ENCODE measurements around the gene MYO1C. TPM values are rescaled to one million over a fixed set of nuclear protein-coding genes. Genes with fewer than 3 reads are reported as not detected.
A peak's percentile ranks its signal among the peaks of the same experiment; 100 is the strongest.
"Not testable (repeated sequence)": the region's sequence is repeated elsewhere in the genome, so short reads cannot be mapped to it uniquely, and the experiment has no call there.

MYO1C gene
- total RNA-seq, 4 donors from 2014 or later = 103 to 145 (median 121) TPM

DNA sequence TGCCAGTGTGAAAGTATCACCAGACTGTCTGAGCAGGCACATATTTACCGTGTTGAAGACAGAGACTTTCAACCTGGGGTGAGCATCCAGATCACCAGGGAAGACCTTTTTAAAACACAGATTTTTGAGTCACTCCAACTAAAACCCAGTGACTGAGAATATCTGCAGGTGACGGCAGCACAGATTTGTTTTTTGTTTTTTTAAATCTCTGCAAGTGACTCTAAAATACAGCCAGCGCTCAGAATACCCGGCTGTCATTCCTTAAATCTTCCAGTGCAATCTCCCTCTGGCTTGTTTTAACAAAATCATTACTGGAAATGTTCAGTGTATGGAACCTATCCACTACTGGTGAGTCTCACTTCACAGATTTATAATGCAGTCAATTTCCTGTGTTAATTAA, 43.3 kb upstream of the MYO1C start:
- Histone ChIP-seq H3K4me1 (no peaks in the 10 kb centered on the region), H3K9me3 (no peaks in the 10 kb centered on the region), H3K27ac (no peak overlapping the region), H3K36me3 (peaks cover 60 to 86% of the 10 kb centered on the region in 2 donors), H3K4me3 (replicated peaks in 1 of 3) (no peak overlapping the region), H3K27me3 (no peaks in the 10 kb centered on the region)
- 93 to 96% methylated on average over 4 of the region's 4 CpGs for WGBS, 2 donors
- DNase-seq = no peak
- intact Hi-C loops (cut with DNase I) = no loop called here
- TF ChIP-seq POLR2A (IDR thresholded peaks at IDR 0.05) = no peak
- TF ChIP-seq, protein P1, sequence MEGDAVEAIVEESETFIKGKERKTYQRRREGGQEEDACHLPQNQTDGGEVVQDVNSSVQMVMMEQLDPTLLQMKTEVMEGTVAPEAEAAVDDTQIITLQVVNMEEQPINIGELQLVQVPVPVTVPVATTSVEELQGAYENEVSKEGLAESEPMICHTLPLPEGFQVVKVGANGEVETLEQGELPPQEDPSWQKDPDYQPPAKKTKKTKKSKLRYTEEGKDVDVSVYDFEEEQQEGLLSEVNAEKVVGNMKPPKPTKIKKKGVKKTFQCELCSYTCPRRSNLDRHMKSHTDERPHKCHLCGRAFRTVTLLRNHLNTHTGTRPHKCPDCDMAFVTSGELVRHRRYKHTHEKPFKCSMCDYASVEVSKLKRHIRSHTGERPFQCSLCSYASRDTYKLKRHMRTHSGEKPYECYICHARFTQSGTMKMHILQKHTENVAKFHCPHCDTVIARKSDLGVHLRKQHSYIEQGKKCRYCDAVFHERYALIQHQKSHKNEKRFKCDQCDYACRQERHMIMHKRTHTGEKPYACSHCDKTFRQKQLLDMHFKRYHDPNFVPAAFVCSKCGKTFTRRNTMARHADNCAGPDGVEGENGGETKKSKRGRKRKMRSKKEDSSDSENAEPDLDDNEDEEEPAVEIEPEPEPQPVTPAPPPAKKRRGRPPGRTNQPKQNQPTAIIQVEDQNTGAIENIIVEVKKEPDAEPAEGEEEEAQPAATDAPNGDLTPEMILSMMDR (IDR thresholded peaks at IDR 0.05) = no peak

DNA sequence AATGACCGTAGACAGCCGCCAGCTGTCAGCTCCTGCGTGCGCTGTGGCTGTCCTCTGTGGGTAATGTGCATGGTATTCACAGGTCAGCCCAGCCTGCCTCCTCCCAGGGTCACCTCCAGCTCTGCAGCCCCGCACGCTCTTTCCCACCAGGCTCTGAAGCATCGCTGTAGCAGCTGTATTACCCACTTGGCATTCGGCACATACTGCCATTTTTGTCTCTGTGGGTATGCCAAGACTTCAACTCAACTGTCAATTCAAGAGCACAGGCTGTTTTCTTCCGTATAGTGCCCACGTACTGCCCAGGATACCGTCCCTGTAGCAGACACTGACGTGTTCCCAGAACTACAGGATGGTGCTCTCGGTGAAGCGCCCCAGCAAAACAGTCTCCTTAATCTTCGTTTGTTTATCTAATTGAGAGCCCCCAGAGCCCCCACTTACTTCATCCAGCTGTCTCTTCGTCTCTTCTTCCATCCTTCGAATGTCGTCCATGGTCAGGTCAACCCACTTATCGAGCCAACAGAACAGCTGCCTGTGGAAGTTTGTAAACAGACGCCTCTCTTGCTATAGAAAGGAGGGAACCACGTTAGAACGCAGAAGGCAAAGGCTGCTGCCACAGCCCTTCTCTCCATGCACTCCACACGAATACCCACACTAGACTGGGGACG, 41.3 kb upstream of the MYO1C start:
- H3K36me3 ChIP-seq = peaks cover 45 to 73% of the 10 kb centered on the region in 2 donors
- no peaks in the 10 kb centered on the region for H3K9me3 ChIP-seq
- TF ChIP-seq POLR2A (IDR thresholded peaks at IDR 0.05) = no peak
- TF ChIP-seq, protein P1 (IDR thresholded peaks at IDR 0.05) = no peak
- H3K4me3 ChIP-seq (replicated peaks in 1 of 3) = no peak overlapping the region
- peaks cover 6 to 8% of the 10 kb centered on the region in 2 donors for H3K4me1 ChIP-seq
- no peak for DNase-seq
- intact Hi-C loops (cut with DNase I) = no loop called here
- no peak overlapping the region for H3K27ac ChIP-seq
- H3K27me3 ChIP-seq = no peaks in the 10 kb centered on the region
- 94 to 96% methylated on average over 24 of the region's 24 CpGs for WGBS, 2 donors

DNA sequence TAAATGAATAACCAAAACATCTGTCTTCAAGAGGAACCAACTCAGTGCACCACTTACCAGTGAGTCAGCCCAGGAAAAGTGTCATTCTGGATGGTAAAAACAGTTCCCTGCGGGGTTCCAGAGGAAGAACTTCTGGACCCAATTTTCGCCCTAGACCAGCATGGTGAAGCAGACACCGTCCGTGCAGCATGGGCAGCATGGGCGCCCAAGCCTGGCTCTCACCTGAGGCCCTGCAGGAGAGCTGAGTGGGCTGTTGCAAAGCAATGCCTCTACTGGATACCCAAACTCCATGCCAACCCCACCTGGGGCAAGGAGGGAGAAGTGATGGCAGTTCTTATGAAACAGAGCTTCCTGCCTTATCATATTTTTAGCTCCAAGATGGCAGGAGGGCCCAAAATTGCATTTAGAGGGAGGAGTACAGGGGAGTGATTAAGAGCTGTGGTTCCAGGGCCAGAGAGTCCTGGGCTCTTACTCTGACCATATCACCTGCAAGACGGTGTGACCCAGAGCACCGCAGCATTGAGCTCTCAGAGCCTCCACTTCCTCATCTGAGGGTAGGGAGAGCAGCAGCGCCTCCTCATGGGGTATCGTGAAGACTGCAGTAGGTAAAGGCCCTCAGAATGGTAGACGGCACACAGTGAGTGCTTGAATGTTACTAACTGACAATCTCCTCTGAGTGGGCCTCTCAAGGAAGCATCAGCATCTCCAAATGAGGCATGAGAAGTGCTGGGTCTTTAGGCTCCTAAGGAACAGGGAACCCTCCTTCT, 40.5 kb upstream of the MYO1C start:
- WGBS, 2 donors = 88 to 89% methylated on average over 10 of the region's 10 CpGs
- Histone ChIP-seq H3K27ac (no peak overlapping the region), H3K27me3 (no peaks in the 10 kb centered on the region), H3K36me3 (peaks cover 37 to 66% of the 10 kb centered on the region in 2 donors), H3K4me3 (replicated peaks in 1 of 3) (no peak overlapping the region), H3K4me1 (peaks cover 6 to 8% of the 10 kb centered on the region in 2 donors), H3K9me3 (no peaks in the 10 kb centered on the region)
- no peak for DNase-seq
- intact Hi-C loops (cut with DNase I) = no loop called here
- TF ChIP-seq, protein P1 (IDR thresholded peaks at IDR 0.05) = peak in 1 of 6 experiments; percentile 4
- no peak for TF ChIP-seq POLR2A (IDR thresholded peaks at IDR 0.05)

DNA sequence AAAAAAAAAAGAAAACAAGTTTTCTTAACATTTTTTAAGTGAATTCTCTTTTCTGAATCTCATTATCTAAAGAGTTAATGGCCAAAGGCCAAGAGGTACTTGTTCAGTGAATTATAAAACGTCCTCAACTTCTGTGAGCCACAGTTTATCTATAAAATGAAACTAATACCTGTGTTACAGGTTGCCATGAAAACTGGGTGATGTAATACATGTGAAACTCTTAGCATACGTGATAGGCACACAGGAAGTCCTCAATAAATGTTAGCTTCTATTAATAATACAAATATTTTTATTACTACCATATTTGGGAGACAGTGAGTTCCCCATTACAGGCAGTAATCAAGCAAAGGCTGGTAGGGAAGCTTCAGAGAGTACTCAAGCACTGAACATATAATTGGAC, 37.4 kb upstream of the MYO1C start:
- Histone ChIP-seq H3K4me1 (peaks cover 6 to 8% of the 10 kb centered on the region in 2 donors), H3K9me3 (no peaks in the 10 kb centered on the region), H3K27me3 (no peaks in the 10 kb centered on the region), H3K4me3 (replicated peaks in 1 of 3) (no peak overlapping the region), H3K36me3 (peaks cover 30 to 47% of the 10 kb centered on the region in 2 donors), H3K27ac (peak overlapping the region; percentile 4 to 50 (median 45))
- no peak for DNase-seq
- WGBS, 2 donors = 27 to 30% methylated on average over 2 of the region's 2 CpGs
- intact Hi-C loops (cut with DNase I) = no loop called here
- TF ChIP-seq, protein P1 (IDR thresholded peaks at IDR 0.05) = no peak
- no peak for TF ChIP-seq POLR2A (IDR thresholded peaks at IDR 0.05)

DNA sequence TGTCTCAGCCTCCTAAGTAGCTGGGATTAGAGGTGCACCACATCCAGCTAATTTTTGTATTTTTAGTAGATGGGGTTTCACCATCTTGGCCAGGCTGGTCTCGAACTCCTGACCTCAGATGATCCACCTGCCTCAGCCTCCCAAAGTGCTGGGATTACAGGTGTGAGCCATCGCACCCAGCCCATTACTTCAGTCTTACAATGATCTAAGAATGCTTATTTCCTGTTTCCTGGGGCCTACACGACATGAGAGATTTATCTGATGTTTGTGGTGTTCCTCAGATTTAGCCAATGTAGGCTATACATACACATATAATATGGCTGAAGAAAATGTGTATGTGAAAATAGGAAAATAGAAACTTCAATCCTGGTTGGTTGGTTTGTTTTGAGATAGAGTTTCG, 34.4 kb upstream of the MYO1C start:
- WGBS, 2 donors = 84 to 87% methylated on average over 4 of the region's 4 CpGs

More for the DNA sequence above, 34.4 kb upstream of the MYO1C start:
- H3K4me3 ChIP-seq (replicated peaks in 1 of 3); H3K27me3 ChIP-seq; H3K27ac ChIP-seq; H3K9me3 ChIP-seq; intact Hi-C loops (cut with DNase I); H3K4me1 ChIP-seq; DNase-seq: not testable (repeated sequence)
- H3K36me3 ChIP-seq = peaks cover 6 to 29% of the 10 kb centered on the region in 2 donors

Measured in thyroid gland (tissue), 4 donors.